ENCODE results near the gene ZNF536. TPM values are rescaled to one million over a fixed set of nuclear protein-coding genes. Genes with fewer than 3 reads are reported as not detected.

Gene ZNF536
- total and polyA plus RNA-seq, 3 donors from 2014 or later, result 6.6 to 57.6 (median 35.1) TPM

DNA sequence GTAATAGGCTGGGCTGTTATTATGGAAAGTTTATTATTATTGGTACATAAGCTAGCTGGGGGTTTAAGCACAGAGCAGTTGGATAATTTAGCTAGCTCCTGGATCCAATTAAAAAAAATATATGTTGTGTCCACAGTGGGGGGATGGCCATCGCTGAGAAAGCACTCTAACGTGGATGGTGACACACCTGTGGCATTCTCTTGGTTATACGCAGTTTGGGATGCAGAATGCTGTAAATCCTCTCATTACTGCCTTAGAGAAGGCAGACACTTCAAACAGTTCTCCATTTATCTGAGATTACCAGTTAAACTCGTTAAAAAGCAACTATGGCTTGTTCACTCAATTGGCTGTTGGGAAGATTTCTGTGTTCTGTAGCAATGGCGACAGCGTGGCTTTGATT, 2.4 kb upstream of the ZNF536 start:
- H3K27ac ChIP-seq, result no peak overlapping the region
- TF ChIP-seq, protein P1, sequence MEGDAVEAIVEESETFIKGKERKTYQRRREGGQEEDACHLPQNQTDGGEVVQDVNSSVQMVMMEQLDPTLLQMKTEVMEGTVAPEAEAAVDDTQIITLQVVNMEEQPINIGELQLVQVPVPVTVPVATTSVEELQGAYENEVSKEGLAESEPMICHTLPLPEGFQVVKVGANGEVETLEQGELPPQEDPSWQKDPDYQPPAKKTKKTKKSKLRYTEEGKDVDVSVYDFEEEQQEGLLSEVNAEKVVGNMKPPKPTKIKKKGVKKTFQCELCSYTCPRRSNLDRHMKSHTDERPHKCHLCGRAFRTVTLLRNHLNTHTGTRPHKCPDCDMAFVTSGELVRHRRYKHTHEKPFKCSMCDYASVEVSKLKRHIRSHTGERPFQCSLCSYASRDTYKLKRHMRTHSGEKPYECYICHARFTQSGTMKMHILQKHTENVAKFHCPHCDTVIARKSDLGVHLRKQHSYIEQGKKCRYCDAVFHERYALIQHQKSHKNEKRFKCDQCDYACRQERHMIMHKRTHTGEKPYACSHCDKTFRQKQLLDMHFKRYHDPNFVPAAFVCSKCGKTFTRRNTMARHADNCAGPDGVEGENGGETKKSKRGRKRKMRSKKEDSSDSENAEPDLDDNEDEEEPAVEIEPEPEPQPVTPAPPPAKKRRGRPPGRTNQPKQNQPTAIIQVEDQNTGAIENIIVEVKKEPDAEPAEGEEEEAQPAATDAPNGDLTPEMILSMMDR (IDR thresholded peaks at IDR 0.05), result no peak
- no peak for TF ChIP-seq POLR2A (IDR thresholded peaks at IDR 0.05)
- H3K9me3 ChIP-seq, result no peaks in the 10 kb centered on the region
- 72 to 73% methylated on average over 6 of the region's 6 CpGs for WGBS, 2 donors
- H3K36me3 ChIP-seq (ENCODE audit: low read depth, missing control alignments), result no peaks in the 10 kb centered on the region
- intact Hi-C loops (cut with DNase I; ENCODE audit: low total_unique reads), result no loop called here
- no peak for DNase-seq
- H3K4me3 ChIP-seq, result no peak overlapping the region
- H3K4me1 ChIP-seq, result no peaks in the 10 kb centered on the region
- H3K27me3 ChIP-seq, result no peaks in the 10 kb centered on the region

DNA sequence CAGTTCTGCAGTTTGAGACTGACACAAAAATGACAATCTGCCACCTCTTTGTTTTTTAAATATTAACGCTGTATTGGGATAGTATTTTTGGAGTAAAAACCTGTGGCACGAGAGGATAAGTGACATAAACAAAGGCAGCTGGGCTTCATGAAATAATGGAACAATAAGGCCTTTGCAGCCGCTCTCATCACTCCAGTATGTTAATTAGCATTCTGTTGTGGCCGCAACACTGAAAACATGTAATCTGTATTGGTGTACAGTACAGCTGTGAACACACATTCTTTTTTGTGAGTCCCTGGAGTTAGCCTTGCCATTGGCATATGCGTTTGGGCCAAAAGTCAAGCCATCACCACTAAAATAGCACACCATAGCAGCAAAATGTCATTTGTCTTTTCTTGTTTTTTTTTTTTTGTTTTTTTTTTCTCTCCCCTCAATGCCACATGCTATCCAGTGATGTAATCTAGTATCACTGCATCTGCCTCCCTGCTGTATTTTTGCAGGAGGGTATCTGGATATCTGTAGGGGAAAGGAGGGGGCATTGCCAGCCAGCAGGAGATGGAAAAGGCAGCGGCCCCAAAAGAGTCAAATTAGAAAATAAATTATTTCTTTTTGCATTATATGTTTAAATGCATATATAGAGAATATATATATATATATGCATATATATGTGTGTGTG, 885 bp upstream of the ZNF536 start:
- Histone ChIP-seq H3K4me3 (no peak overlapping the region), H3K27ac (no peak overlapping the region), H3K9me3 (no peaks in the 10 kb centered on the region), H3K4me1 (no peaks in the 10 kb centered on the region), H3K36me3 (ENCODE audit: low read depth, missing control alignments) (no peaks in the 10 kb centered on the region), H3K27me3 (no peaks in the 10 kb centered on the region)
- 89 to 94% methylated on average over 6 of the region's 6 CpGs for WGBS, 2 donors
- no peak for DNase-seq
- TF ChIP-seq, protein P1 (IDR thresholded peaks at IDR 0.05), result no peak
- no peak for TF ChIP-seq POLR2A (IDR thresholded peaks at IDR 0.05)
- intact Hi-C loops (cut with DNase I; ENCODE audit: low total_unique reads), result no loop called here

DNA sequence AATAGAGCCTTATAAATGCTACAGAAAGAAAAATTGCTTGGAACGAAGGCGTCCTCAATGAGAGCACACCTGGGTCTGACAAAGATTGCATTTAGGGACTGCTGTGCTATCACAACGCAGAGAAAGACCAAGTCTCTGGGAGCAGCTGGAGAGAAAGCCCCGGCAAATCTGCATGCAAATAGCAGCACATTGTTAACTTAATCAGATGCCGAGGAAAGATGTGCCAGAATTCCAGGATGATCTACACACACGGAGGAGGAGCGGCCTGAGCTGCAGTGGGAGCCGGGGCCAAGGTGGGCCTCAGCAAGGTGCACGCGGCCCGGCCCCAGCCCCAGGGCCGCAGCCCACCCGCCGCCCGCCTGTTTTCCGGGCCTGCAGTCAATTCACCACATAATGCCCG, 1.4 kb downstream of the ZNF536 start:
- no peak overlapping the region for H3K4me3 ChIP-seq
- no peaks in the 10 kb centered on the region for H3K27me3 ChIP-seq
- WGBS, 2 donors, result 31 to 40% methylated on average over 16 to 17 of the region's 17 CpGs
- no peaks in the 10 kb centered on the region for H3K4me1 ChIP-seq
- H3K36me3 ChIP-seq (ENCODE audit: low read depth, missing control alignments), result no peaks in the 10 kb centered on the region
- intact Hi-C loops (cut with DNase I; ENCODE audit: low total_unique reads), result no loop called here
- TF ChIP-seq POLR2A (IDR thresholded peaks at IDR 0.05), result no peak
- TF ChIP-seq, protein P1 (IDR thresholded peaks at IDR 0.05), result no peak
- no peaks in the 10 kb centered on the region for H3K9me3 ChIP-seq
- no peak for DNase-seq
- no peak overlapping the region for H3K27ac ChIP-seq

DNA sequence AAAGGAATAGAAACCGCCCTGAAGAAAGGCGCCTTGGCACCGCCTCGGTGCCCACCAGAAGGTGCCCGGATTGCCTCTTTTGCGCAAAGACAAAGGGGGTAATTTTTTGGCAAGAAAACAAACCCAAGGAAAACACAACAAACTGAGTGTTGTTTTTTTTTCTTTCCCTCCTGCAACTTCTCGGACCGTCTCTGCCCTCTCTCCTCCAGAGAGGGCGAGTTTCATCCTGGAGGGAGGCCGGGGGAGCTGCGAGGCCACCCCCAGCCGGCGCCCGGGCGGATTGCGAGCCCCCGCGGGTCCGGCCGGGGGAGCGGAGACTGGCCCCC, 2.3 kb downstream of the ZNF536 start:
- H3K27me3 ChIP-seq, result no peaks in the 10 kb centered on the region
- no peaks in the 10 kb centered on the region for H3K9me3 ChIP-seq
- DNase-seq, result no peak
- no peak overlapping the region for H3K4me3 ChIP-seq
- no peaks in the 10 kb centered on the region for H3K4me1 ChIP-seq
- WGBS, 2 donors, result 7 to 10% methylated on average over 10 to 21 of the region's 21 CpGs
- no peak for TF ChIP-seq POLR2A (IDR thresholded peaks at IDR 0.05)
- TF ChIP-seq, protein P1 (IDR thresholded peaks at IDR 0.05), result no peak
- intact Hi-C loops (cut with DNase I; ENCODE audit: low total_unique reads), result no loop called here
- no peak overlapping the region for H3K27ac ChIP-seq
- H3K36me3 ChIP-seq (ENCODE audit: low read depth, missing control alignments), result no peaks in the 10 kb centered on the region

DNA sequence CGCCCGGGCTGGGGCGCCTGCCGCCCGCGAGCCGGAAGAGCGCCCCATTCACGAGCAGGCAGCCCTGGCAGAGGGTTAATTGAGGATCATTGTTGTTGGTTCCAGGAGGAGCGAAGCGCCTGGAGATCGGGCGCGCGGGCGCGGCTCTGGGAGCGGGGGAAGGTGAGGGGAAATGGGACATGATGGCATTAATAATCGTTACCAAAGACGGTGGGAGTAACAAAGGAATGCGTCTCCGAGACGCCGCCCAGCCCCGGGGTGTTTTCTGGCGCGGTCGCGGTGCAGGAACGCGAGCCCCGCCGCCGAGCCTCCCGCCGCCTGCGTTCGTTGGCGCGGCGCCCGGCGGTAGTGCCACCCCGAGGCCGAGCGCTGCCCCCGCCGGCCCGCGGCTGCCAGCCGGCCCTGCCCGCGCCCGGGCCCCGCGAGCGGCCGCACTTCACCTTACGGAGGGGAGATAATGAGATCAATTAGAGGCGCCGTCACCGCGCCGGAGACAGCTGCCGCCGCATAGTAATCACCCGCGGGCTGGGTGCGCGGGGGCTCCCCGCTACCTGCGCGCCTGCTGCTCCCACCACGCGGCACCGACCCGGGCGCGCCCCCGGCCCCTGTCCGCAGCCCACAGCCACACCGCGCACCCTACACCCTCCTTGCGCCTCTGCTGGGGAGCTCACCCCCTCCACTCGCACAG, 2.8 kb downstream of the ZNF536 start:
- 1 to 2% methylated on average over 15 to 84 of the region's 85 CpGs for WGBS, 2 donors
- Histone ChIP-seq H3K27ac (no peak overlapping the region), H3K4me1 (no peaks in the 10 kb centered on the region), H3K4me3 (no peak overlapping the region), H3K9me3 (no peaks in the 10 kb centered on the region), H3K27me3 (no peaks in the 10 kb centered on the region), H3K36me3 (ENCODE audit: low read depth, missing control alignments) (no peaks in the 10 kb centered on the region)
- peak; percentile 20 for DNase-seq
- TF ChIP-seq, protein P1 (IDR thresholded peaks at IDR 0.05), result no peak
- TF ChIP-seq POLR2A (IDR thresholded peaks at IDR 0.05), result no peak
- intact Hi-C loops (cut with DNase I; ENCODE audit: low total_unique reads), result no loop called here
